Hematopoietic multipotent progenitor cell treated with erythropoietin and hydrocortisone succinate and interleukin-3 and kit ligand, for 15 days (in vitro differentiated cells): ENCODE measurements around the gene CERS4.
"Not testable (repeated sequence)": the region's sequence is repeated elsewhere in the genome, so short reads cannot be mapped to it uniquely, and the experiment has no call there.

Experiments used
- DNase-seq: peaks from one replicate; pipeline ENCODE4 v3.0.0-alpha.2; 2015; ENCODE audit warnings: low spot score

The CERS4 gene

GRCh38 chr19:8242211-8242821 lies 33.1 kb downstream of the CERS4 start:
- DNase-seq: no peak

DNA sequence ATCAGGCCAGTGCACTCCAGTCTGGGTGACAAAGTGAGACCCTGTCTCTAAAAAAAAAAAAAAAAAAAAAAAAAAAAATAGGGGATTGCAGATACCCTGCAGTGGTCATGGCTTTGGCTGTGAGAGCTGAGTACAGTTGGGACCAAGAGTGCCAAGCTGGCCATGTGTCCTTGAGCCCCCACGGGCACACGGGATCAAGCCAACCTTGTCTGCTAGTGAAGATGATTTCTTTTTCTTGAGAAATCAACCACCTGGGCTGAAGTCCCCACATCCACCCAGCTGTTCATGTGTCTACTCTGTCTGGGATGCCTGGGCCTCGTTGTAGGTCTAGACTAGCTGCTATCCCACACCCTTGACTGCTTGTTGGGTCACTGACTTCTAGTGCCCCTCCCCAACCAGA lies 34.0 kb downstream of the CERS4 start:
- no peak for DNase-seq

DNA sequence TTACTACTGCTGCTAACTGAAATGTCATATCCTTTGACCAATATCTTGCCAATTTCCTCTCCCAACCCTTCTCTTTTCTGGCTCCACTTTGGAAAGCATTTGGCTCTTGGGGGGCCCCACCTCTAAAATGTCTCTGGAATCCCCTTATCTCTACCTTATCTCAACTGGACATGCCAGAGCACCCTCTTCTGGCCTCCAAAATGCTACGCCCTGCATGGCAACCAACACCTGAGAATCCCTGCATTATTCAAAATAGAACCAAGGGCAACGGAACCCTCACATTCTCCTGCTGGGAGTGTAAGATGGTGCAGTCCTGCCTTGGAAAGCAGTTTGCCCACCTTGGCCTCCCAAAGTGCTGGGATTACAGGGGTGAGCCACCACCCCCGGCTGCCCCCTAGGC lies 35.3 kb downstream of the CERS4 start:
- DNase-seq: no peak

DNA sequence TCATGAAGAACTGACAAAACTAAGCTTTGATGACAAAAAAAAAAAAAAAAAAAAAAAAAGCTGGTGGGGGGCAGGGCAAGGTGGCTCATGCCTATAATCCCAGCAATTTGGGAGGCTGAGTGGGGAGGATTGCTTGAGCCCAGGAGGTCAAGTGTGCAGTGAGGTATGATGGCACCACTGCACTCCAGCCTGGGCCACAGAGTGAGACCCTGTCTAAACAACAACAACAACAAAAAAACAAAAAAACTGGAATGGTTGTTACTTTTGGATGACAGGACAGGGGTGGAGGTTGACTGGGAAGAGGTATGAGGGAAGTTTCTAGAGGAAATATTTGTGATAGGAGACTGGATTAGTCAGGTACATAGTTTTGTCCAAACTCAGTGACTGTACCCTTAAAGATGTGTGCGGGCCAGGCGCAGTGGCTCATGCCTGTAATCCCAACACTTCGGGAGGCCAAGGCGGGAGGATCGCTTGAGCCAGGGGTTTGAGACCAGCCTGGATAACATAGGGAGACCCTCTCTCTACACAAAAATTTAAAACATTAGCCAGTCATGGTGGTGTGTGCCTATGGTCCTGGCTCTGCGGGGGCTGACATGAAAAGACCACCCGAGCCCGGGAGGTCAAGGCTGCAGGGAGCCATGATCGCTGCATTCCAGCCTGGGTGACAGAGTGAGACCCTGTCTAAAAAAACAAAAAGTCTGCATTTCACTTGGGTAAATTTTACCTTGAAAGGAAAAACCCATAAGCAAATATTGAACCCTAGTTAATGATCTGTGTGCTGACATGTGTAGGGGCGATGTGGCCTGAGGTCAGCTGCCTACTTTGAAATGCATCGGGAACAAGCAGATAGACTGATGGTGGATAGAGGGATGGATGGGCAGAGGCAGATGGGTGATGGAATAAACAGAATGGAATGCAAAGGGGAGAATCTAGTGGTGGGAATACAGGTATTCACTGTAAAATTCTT lies 37.0 kb downstream of the CERS4 start:
- DNase-seq: no peak

- not testable (repeated sequence) for DNase-seq
These were observed 38.1 kb downstream of the CERS4 start for GRCh38 chr19:8247129-8247890.

DNA sequence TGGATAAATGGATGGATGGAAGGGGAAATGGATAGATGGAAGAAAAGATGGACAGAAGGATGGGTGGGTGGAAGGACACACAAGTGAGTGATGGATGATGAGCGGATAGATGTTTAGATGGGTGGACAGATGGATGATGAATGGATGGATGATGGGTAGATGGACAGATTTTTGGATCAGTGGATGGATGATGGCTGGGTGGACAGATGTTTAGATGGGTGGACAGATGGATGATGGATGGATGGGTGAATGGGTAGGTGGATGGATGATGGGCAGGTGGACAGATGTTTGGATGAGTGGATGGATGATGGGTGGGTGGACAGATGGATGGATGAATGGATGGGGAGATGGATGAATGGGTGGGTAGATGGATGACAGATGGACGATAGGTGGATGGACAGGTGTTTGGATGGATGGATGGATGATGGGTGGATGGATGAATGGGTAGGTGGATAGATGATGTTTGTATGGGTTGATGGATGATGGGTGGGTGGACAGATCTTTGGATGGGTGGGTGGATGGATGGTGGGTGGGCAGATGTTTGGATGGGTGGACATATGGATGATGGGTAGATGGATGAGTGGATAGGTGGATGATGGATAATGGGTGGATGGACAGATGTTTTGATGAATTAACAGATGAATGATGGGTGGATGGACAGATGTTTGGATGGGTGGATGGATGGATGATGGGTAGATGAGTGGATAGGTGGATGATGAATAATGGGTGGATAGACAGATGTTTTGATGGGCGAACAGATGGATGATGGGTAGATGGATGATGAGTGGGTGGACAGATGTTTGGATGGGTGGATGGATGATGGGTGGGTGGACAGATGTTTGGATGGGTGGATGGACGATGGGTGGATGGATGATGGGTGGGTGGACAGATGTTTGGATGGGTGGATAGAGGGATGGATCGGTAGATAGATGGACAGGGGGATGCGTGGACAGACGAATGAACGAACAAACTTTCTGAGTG lies 39.5 kb downstream of the CERS4 start:
- DNase-seq: no peak

- DNase-seq: no peak
These were observed 41.4 kb downstream of the CERS4 start for GRCh38 chr19:8250596-8250995.

DNA sequence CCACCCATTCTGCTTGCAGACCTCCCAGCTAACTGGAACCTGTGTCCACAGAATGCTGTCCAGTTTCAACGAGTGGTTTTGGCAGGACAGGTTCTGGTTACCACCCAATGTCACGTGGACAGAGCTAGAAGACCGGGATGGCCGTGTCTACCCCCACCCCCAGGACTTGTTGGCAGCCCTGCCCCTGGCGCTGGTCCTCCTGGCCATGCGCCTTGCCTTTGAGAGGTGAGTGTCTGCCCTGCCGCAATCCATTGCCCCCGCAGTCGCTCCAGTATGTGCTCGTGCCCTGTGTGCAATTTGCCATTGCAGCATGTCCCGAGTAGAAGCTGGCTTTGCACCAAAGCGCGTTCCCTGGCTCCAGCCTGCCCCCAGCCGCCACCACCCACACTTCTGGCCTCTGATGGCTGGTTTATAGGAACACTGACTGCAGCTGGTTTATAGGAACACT lies 41.9 kb downstream of the CERS4 start:
- DNase-seq: no peak

DNA sequence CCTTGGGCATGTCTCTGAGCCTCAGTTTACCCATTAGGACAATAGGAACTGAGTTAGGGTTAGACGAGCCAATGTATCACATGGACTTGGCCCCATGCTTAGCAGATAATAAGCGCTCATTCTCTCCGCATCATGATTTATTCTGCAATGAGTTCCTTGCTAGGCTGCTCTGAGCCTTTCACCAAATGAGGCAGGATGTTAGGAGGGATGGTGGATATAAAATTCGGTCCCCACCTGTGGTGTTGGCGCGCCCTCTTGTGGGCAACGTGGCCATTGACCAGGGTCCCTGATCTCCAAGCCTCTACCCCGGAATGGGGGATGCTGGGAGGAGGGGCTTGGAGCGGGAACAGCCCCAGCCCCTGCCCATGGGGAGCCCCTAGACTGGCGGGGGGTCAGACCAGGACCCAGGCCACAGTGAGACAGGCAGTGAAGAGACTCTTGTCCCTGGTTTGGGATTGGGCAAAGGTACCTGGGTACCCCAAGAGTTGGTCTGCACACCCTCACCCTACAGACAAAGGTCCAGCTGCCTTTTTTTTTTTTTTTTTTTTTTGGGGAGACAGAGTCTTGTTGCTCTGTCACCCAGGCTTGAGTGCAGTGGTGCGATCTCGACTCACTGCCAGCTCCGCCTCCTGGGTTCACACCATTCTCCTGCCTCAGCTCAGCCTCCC lies 43.9 kb downstream of the CERS4 start:
- DNase-seq: peak; percentile 75

DNA sequence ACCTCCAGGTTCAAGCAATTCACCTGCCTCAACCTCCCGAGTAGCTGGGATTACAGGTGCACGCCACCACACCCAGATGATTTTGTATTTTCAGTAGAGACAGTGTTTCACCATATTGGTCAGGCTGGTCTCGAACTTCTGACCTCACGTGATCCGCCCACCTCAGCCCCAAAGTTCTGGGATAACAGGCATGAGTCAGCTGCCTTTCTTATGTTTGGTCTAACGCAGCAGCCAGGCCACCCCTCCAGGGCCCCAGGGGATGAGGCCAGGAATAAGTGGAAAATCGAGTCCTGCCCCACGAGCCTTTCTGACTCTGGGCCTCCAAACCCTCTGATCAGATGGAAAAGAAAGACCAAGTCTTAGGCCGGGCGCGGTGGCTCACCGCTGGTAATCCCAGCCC lies 44.5 kb downstream of the CERS4 start:
- DNase-seq: no peak

GRCh38 chr19:8254286-8255001 lies 45.3 kb downstream of the CERS4 start:
- DNase-seq: no peak

DNA sequence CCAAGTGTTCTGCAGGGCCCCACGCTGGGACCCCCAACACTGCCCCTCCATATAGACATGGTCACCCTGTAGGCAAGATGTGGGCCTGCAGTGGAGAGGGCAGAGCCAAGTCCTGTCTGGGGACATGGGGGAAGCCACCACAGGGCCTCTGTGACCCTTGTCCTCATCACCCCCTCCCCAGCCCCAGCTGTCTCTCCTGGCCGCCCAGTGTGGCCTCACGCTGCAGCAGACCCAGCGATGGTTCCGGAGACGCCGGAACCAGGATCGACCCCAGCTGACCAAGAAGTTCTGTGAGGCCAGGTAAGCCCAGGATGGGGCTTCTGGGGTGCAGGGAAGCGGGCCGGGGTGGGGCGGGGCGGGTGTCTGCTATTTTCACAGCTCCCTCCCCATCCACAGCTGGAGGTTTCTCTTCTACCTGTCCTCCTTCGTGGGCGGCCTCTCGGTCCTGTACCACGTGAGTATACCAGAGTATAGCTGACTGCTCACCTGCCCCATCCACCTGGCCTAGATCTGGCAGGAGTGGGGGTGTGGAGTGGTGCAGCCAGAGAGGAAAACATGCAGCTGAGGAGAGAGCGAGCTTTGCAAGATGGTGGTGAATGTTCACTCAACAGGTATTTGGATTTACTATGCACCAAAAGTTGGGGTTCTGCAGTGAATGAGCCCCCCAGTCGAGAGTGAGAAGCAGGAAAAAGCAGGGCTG lies 46.4 kb downstream of the CERS4 start:
- no peak for DNase-seq

- no peak for DNase-seq
These were observed 47.3 kb downstream of the CERS4 start for GRCh38 chr19:8256276-8257051.

DNA sequence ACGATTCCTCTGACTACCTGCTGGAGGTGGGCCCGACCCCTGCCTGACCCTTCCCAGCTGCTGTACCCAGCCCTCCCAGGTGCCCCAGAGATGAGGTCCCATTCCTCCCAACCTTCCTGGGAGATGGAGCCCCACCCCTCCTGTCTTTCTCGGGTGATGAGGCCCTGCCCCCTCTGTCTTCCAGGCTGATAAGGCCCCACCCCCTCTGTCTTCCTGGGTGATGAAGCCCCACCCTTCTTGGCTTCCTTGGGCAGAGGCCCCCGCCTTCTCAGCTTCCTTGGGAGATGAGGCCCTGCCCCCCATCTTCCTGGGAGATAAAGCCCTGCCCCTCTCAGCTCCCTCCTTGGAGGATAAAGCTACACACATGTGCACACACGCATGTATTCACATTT lies 47.9 kb downstream of the CERS4 start:
- peak; percentile 12 for DNase-seq

GRCh38 chr19:8259142-8259921 lies 50.2 kb downstream of the CERS4 start:
- no peak for DNase-seq

- DNase-seq: no peak
These were observed 50.7 kb downstream of the CERS4 start for GRCh38 chr19:8259922-8260247.

DNA sequence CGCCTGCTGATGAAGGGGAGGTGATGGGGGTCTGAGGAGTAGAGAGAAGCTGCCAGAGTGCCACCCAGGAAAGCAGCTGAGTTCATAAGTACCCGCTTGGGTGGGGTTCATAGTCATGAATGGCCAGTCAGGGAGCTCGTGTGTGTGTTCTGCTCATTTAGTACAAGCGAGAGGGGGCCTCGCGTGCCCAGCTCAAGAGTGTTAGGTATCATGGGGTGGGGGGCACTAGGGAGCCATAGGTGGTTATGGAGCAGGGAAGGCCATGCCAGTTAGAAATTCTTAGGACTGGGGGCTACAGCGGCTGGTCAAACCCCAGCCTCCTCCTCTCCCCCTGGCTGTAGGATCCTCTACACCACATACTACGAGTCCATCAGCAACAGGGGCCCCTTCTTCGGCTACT lies 52.2 kb downstream of the CERS4 start:
- no peak for DNase-seq

DNA sequence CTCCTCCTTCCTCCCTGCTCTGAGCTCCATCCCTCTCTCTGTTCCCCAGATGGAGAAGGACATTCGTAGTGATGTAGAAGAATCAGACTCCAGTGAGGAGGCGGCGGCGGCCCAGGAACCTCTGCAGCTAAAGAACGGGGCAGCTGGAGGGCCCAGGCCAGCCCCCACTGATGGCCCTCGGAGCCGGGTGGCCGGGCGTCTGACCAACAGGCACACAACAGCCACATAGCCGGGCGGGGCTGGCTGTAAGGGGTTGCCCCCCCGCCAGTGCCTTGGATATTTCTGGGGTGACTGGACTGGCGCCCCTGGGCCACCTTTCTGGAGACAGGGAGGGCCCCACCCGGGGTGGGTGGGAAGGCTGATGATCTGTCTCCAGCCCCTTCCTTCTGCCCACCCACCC lies 52.7 kb downstream of the CERS4 start:
- no peak for DNase-seq
